ENCODE results near the gene TRO. TPM values are rescaled to one million over a fixed set of nuclear protein-coding genes. Genes with fewer than 3 reads are reported as not detected.

TRO gene
- total and polyA plus RNA-seq, 9 of the 15 experiments (the other 6 are each of a cell fraction or from before 2014, with no cell fraction given): 0.18 to 1.7 (median 0.41) TPM

GRCh38 chrX:54945224-54945623 lies 24.6 kb downstream of the TRO start (continued):
- TF ChIP-seq ZNF583 (CRISPR knock-in tag; IDR thresholded peaks at IDR 0.05) (no peak), PYGO2 (tag; IDR thresholded peaks at IDR 0.05) (no peak), ZNF668 (CRISPR knock-in tag; IDR thresholded peaks at IDR 0.05) (no peak), PATZ1 (CRISPR knock-in tag; IDR thresholded peaks at IDR 0.05; ENCODE audit: borderline replicate concordance) (no peak), ZBTB33 (CRISPR knock-in tag; IDR thresholded peaks at IDR 0.05) (no peak), TFE3 (CRISPR knock-in tag; IDR thresholded peaks at IDR 0.05) (no peak), U2AF1 (optimal IDR thresholded peaks at IDR 0.05; ENCODE audit: low read depth, low read length) (no peak), CHD2 (IDR thresholded peaks at IDR 0.05; ENCODE audit: low read depth, low read length) (no peak), ZNF347 (CRISPR knock-in tag; IDR thresholded peaks at IDR 0.05; ENCODE audit: low read depth) (no peak), ZFX (CRISPR knock-in tag; IDR thresholded peaks at IDR 0.05) (no peak), SP2 (IDR thresholded peaks at IDR 0.05; ENCODE audit: extremely low read depth, low read depth, low read length, poor library complexity, severe bottlenecking) (no peak), ZNF436 (CRISPR knock-in tag; IDR thresholded peaks at IDR 0.05) (no peak)

All from K562 (cell line).